ENCODE data around the gene SHOC2. TPM values are rescaled to one million over a fixed set of nuclear protein-coding genes. Genes with fewer than 3 reads are reported as not detected.

SHOC2 gene
- total and polyA plus RNA-seq, 2 of the 13 experiments (the other 11 are each of a cell fraction or from before 2014, with no cell fraction given) = 8.6 to 25.5 TPM

DNA sequence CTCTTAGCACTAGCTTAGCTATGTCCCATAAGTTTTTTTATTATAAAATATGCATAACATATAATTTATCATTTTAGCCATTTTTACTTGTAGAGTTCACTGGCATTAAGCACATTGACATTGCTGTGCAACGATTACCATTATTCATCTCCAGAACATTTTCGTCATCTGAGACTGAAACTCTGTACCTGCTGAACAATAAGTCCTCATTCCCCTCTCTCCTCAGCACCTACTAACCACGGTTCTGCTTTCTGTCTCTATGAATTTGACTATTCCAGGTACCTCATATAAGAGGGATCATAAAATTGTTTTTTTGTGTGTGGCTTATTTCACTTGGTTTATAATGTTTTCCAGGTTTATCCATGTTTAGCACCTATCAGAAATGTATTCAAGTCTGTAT lies 64.1 kb downstream of the SHOC2 start:
- Histone ChIP-seq H3K27ac (ENCODE audit: extremely low read length, insufficient read depth, low read length) (no peak overlapping the region), H3K9me3 (ENCODE audit: low read length) (no peaks in the 10 kb centered on the region), H3K27me3 (ENCODE audit: control insufficient read depth in 1 of 2, insufficient read depth in 2 of 2, low read length in 2 of 2) (no peaks in the 10 kb centered on the region), H3K4me1 (ENCODE audit: insufficient read depth, low read length) (peaks cover 1% of the 10 kb centered on the region; the same call in 1 of the 2 replicates), H3K4me2 (ENCODE audit: low read depth, low read length) (no peak overlapping the region), H3K79me2 (ENCODE audit: insufficient read depth, low read length) (peaks cover 7% of the 10 kb centered on the region), H3K36me3 (replicated peaks in 1 of 2; ENCODE audit: control insufficient read depth in 1 of 2, insufficient read depth in 2 of 2, low read length in 2 of 2) (no peaks in the 10 kb centered on the region), H4K20me1 (ENCODE audit: insufficient read depth, low read length) (no peaks in the 10 kb centered on the region), H3K9ac (ENCODE audit: insufficient read depth, low read depth, low read length) (no peak overlapping the region), H2AFZ (ENCODE audit: low read length) (no peak overlapping the region), H3K4me3 (replicated peaks in 1 of 3; ENCODE audit: insufficient read depth in 1 of 3, low read depth in 2 of 3, low read length in 3 of 3) (no peak overlapping the region)
- ATAC-seq (no peak), FAIRE-seq (no peak), DNase-seq (ENCODE audit: low spot score) (no peak)
- BruUV-seq (replicated peaks) = no TSS peak
- intact Hi-C loops (cut with micrococcal nuclease; ENCODE audit: unreplicated experiment) (no loop called here), in situ Hi-C loops (cut with HindIII; ENCODE audit: extremely low pct_ligation_motif_present, low pct_unique_long_range_greater_than_20kb) (no loop called here)
- WGBS (ENCODE audit: low lambda C conversion rate) = 96% methylated on average over 3 of the region's 3 CpGs
- CTCF ChIA-PET (ENCODE audit: low intra/inter-chr PET ratio, low total read pairs) = no interaction called here
- POLR2A ChIA-PET = no interaction called here
- TF ChIP-seq ZNF839 (CRISPR knock-in tag; IDR thresholded peaks at IDR 0.05; ENCODE audit: borderline replicate concordance) (no peak), CBX5 (CRISPR knock-in tag; IDR thresholded peaks at IDR 0.05; ENCODE audit: borderline replicate concordance) (no peak), ZNF367 (CRISPR knock-in tag; IDR thresholded peaks at IDR 0.05; ENCODE audit: borderline replicate concordance) (no peak), HOMEZ (CRISPR knock-in tag; IDR thresholded peaks at IDR 0.05; ENCODE audit: low read depth) (no peak), SIX4 (CRISPR knock-in tag; IDR thresholded peaks at IDR 0.05) (no peak), ZSCAN25 (CRISPR knock-in tag; IDR thresholded peaks at IDR 0.05) (no peak), HIVEP1 (CRISPR knock-in tag; IDR thresholded peaks at IDR 0.05) (no peak), POGZ (CRISPR knock-in tag; IDR thresholded peaks at IDR 0.05) (no peak), CEBPB (IDR thresholded peaks at IDR 0.05; ENCODE audit: borderline replicate concordance, low read depth, low read length) (no peak)
